Activated T-cell treated with anti-CD3 and anti-CD28 coated beads, Interleukin-2, amount 50 U/mL, for 1 hour (primary cell): ENCODE data around the gene LRRC73.
"Not testable (repeated sequence)": the region's sequence is repeated elsewhere in the genome, so short reads cannot be mapped to it uniquely, and the experiment has no call there.

ENCODE experiments used
- DNase-seq: peaks from one replicate; pipeline ENCODE4 v3.0.0-alpha.2; 2020

The LRRC73 gene

GRCh38 chr6:43491750-43492661, 18.1 kb downstream of the LRRC73 start:
- no peak for DNase-seq

DNA sequence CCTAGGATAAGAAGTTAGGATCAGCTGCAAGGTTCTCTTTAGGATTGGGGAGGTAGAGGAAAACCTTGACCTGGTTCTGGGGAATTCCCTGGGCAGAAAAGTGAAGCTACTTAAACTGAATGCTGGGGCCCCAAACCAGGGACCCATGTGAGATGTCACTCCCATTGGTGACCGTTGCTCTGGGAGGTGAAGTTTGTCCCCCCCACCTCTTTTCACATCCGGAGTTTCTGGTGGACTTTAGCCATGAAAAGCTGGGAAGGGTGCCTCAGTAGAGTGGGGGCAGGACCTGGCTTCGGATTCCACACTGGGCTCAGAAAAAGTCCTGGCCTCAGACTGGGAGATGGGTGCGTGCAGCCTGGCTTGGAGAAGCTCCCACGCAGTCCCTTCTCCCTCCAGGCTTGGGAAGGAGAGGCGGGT, 19.6 kb downstream of the LRRC73 start:
- DNase-seq: no peak

GRCh38 chr6:43489277-43490072, 20.7 kb downstream of the LRRC73 start:
- no peak for DNase-seq

GRCh38 chr6:43488667-43489276, 21.4 kb downstream of the LRRC73 start:
- no peak for DNase-seq

DNA sequence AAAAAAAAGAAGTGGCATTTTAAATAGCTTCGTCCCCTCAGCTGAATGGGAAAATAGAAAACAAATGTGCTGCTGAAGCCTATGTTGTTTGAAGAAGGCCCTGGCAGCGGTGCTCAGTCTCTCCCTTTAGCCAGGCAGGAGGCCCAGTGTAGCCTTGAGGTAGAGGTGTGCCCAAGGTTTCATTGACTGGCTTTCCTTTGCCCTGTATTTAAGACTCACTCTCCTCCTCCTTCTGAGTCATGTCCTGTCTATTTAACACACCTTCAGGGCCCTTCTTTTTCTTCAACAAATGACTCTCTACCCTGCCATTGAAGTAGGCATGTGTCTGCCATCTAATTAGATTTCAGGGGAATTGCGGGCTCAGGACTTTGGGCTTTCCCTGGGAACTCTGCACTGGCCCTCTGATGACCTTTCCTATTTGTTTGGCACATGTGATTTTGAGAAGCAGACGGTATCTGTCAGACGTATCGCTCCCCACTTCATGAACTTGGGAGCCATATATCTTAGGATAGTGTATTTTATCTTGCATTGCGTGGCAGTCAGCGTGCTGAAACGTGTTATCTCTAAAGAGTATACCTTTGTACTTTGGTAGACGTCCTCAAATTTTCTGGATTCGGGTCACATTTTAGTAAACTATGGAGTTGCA, 28.4 kb downstream of the LRRC73 start:
- DNase-seq: no peak

- DNase-seq: no peak
Measured at GRCh38 chr6:43481075-43481474, 29.1 kb downstream of the LRRC73 start.

- no peak for DNase-seq
Measured at GRCh38 chr6:43478008-43478372, 32.2 kb downstream of the LRRC73 start.

- peak; percentile 99 for DNase-seq
Measured at GRCh38 chr6:43477235-43478007, 32.7 kb downstream of the LRRC73 start, which contains the start of gene TJAP1. Gene TJAP1, plus strand, starts transcription at chr6:43477570. Its CDS starts 21,432 bp downstream, at chr6:43499002.

DNA sequence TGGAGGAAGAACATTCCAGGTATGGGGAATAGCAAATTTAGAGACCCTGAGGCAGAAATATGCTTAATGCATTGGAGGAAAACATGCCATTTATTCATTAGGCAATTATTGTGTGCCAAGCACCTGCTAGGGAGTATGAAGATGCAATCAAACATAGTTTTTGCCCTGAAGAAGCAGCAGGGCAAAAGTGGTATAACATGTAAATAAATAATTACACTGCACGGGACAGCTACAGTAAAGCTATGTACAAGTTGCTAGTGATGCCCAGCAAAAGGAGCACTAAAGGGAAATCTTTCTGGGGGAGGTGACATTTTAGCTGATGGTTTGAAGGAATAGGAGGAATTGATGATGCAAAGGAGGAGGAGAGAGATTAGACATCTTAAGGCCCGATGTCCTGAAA, 33.4 kb downstream of the LRRC73 start:
- DNase-seq: no peak

- DNase-seq: no peak
Measured at GRCh38 chr6:43475516-43475915, 34.6 kb downstream of the LRRC73 start.

- no peak for DNase-seq
Measured at GRCh38 chr6:43472515-43472914, 37.6 kb downstream of the LRRC73 start.

- DNase-seq: no peak
Measured at GRCh38 chr6:43471399-43471798, 38.7 kb downstream of the LRRC73 start.

DNA sequence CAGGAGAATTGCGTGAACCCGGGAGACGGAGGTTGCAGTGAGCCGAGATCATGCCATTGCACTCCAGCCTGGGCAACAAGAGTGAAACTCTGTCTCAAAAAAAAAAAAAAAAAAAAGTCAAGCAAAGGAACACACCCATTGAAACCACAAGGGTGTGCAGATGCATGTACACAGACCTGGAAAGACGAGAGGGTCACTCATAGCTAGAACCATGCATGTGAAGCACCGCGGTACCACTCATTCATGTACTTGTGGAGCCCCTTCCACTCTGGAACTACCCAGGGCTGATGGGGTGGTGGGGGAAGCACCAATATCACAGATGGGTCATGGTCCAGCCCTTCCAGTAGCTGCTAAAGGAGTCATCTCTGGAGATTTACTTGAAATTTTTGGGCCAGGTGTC, 40.2 kb downstream of the LRRC73 start:
- DNase-seq: no peak

DNA sequence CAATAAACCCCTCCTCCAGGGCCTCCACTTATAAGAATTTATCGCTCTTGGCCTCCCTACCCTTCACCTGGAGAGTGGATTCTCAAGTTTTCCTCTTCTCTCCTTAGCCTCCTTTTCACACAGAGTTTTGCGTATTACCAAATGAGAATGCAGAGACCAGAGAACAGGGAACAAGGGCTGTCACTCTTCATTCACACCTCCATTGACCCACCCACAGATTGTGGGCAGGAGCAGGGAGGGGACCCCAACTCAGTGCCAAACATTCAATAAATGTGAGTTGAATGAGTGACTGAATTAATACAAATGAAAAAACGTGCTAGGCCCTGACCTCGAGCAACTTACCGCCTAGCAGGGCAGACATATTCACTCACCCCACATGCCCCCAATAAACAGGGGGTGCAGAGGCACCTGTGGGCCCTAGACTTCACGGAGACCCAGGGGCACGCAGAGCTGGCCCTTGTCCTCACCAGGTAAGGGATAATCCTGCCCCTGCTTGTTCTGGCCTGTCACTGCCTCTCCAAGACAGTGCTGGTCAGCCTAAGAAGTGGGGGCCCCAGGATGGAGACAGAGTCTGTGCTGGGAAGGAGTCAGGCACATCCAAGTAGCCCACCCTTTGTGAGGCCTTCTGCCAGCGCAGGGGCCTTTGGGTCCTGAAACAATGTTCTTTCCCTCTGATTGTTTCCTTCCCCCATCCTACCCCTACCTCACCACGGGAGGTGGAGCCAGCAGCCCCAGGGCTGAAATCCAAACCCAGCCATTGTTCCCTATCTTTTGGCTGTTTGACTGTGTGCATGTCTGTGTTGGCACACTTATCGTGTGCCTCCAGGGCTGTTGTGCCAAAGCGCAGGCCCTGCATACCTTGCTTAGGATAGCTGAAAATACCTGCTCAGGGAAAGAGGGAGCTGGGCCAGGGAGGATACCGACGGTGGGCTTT, 41.1 kb downstream of the LRRC73 start:
- DNase-seq: no peak

DNA sequence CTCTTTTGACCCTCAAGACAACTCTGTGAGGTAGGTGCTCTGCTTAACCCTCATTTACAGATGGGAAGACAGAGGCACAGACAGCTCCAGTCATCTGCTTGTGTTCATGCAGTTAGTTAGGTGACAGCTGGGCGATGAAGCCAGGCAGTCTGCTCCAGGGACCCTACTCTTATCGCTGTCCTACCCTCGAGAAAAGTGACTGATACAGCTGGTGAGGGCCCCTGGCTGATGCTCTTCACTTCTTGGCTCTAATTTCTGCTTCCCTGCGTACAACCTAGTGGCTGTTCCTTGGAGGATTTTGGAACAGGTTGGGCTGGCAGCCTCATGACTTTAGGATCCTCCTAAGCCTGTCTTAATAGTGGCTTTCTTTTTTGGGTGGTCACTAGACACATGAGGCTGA, 41.9 kb downstream of the LRRC73 start:
- no peak for DNase-seq

- no peak for DNase-seq
Measured at GRCh38 chr6:43467752-43468151, 42.4 kb downstream of the LRRC73 start.

GRCh38 chr6:43467265-43467664, 42.9 kb downstream of the LRRC73 start:
- not testable (repeated sequence) for DNase-seq

GRCh38 chr6:43465948-43466347, 44.2 kb downstream of the LRRC73 start:
- no peak for DNase-seq

GRCh38 chr6:43464337-43464736, 45.8 kb downstream of the LRRC73 start:
- no peak for DNase-seq

- no peak for DNase-seq
Measured at GRCh38 chr6:43461936-43462335, 48.2 kb downstream of the LRRC73 start.

- DNase-seq: no peak
Measured at GRCh38 chr6:43460032-43460431, 50.1 kb downstream of the LRRC73 start.
